DND-41 (cell line): ENCODE measurements around the gene DMKN.
"Not testable (repeated sequence)": the region's sequence is repeated elsewhere in the genome, so short reads cannot be mapped to it uniquely, and the experiment has no call there.

Source experiments
- ATAC-seq: fragments of 200-7000 bp; cut with Tn5 transposase; 3 replicates; pipeline ENCODE4 v1.9.1; 2021; ENCODE audit warnings: low read depth; ENCODE audit not compliant: insufficient read depth
- DNase-seq: peaks from one replicate; pipeline ENCODE4 v3.0.0-alpha.2; 2020
- H2AFZ ChIP-seq: 2 replicates; pipeline ENCODE4 v1.6.0; 2012; ENCODE audit warnings: low read depth, low read length
- H3K27ac ChIP-seq: 2 replicates; pipeline ENCODE4 v1.5.1; 2012; ENCODE audit warnings: low read length, inconsistent platforms
- H3K27me3 ChIP-seq: fragments of 200-600 bp; sonication (generic); 2 replicates; pipeline ENCODE4 v1.6.0; 2012; ENCODE audit warnings: low read length, mild to moderate bottlenecking, inconsistent platforms; ENCODE audit not compliant: insufficient read depth, poor library complexity
- H3K36me3 ChIP-seq: 2 replicates; pipeline ENCODE4 v1.5.1; 2012; ENCODE audit warnings: low read length, inconsistent platforms; ENCODE audit not compliant: insufficient read depth
- H3K4me1 ChIP-seq: 2 replicates; pipeline ENCODE4 v1.5.1; 2012; ENCODE audit warnings: mild to moderate bottlenecking, low read length; ENCODE audit not compliant: insufficient read depth
- H3K4me2 ChIP-seq: 2 replicates; pipeline ENCODE4 v1.6.0; 2012; ENCODE audit warnings: mild to moderate bottlenecking, moderate library complexity, low read length, inconsistent platforms; ENCODE audit not compliant: insufficient read depth
- H3K4me3 ChIP-seq, 2 experiments: fragments of 200-600 bp in 1 of 2; shearing (Covaris generic) in 1 of 2; 2 replicates each; pipeline ENCODE4 v1.5.1; 2012 to 2016; ENCODE audit warnings: inconsistent platforms in 2 of 2, low read length in 2 of 2, mild to moderate bottlenecking in 2 of 2, low read depth in 1 of 2, moderate library complexity in 1 of 2
- H3K79me2 ChIP-seq: 2 replicates; pipeline ENCODE4 v1.6.0; 2012; ENCODE audit warnings: low read length, inconsistent platforms; ENCODE audit not compliant: insufficient read depth
- H3K9ac ChIP-seq: 2 replicates; pipeline ENCODE4 v1.6.0; 2012; ENCODE audit warnings: low read depth, mild to moderate bottlenecking, inconsistent platforms, low read length, moderate library complexity
- H3K9me3 ChIP-seq: 2 replicates; pipeline ENCODE4 v1.5.1; 2012; ENCODE audit warnings: low read length, moderate library complexity, mild to moderate bottlenecking, inconsistent platforms; ENCODE audit not compliant: insufficient read depth, severe bottlenecking
- H4K20me1 ChIP-seq: 2 replicates; pipeline ENCODE4 v1.6.0; 2012; ENCODE audit warnings: low read length; ENCODE audit not compliant: insufficient read depth
- EZH2 ChIP-seq: IDR thresholded peaks from 3 replicates; pipeline ENCODE4 v1.6.1; 2012; ENCODE audit warnings: borderline replicate concordance, low read depth, mild to moderate bottlenecking, moderate library complexity, low read length, inconsistent platforms; ENCODE audit not compliant: severe bottlenecking
- TF ChIP-seq, protein P1 (sequence below): IDR thresholded peaks from 2 replicates; pipeline ENCODE4 v1.5.1; 2012; ENCODE audit warnings: borderline replicate concordance, low read length, moderate library complexity, mild to moderate bottlenecking; ENCODE audit not compliant: poor library complexity, severe bottlenecking; ENCODE audit errors: extremely low read depth

The DMKN gene

GRCh38 chr19:35484252-35485036, 29.0 kb downstream of the DMKN start:
- H3K36me3 ChIP-seq: no peaks in the 10 kb centered on the region
- H2AFZ ChIP-seq: no peak overlapping the region; the same call in 1 of the 2 replicates
- TF ChIP-seq EZH2: no peak
- TF ChIP-seq, protein P1, sequence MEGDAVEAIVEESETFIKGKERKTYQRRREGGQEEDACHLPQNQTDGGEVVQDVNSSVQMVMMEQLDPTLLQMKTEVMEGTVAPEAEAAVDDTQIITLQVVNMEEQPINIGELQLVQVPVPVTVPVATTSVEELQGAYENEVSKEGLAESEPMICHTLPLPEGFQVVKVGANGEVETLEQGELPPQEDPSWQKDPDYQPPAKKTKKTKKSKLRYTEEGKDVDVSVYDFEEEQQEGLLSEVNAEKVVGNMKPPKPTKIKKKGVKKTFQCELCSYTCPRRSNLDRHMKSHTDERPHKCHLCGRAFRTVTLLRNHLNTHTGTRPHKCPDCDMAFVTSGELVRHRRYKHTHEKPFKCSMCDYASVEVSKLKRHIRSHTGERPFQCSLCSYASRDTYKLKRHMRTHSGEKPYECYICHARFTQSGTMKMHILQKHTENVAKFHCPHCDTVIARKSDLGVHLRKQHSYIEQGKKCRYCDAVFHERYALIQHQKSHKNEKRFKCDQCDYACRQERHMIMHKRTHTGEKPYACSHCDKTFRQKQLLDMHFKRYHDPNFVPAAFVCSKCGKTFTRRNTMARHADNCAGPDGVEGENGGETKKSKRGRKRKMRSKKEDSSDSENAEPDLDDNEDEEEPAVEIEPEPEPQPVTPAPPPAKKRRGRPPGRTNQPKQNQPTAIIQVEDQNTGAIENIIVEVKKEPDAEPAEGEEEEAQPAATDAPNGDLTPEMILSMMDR: no peak
- no peak overlapping the region for H3K27ac ChIP-seq
- peaks cover 8% of the 10 kb centered on the region for H3K27me3 ChIP-seq
- H4K20me1 ChIP-seq: no peaks in the 10 kb centered on the region
- no peak for ATAC-seq
- H3K4me2 ChIP-seq: no peak overlapping the region
- no peaks in the 10 kb centered on the region for H3K79me2 ChIP-seq
- no peak for DNase-seq
- peaks cover 5% of the 10 kb centered on the region; the same call in 1 of the 2 replicates for H3K4me1 ChIP-seq
- H3K9ac ChIP-seq: no peak overlapping the region
- H3K4me3 ChIP-seq: no peak overlapping the region
- no peaks in the 10 kb centered on the region for H3K9me3 ChIP-seq

- no peaks in the 10 kb centered on the region for H4K20me1 ChIP-seq
- H3K9ac ChIP-seq: no peak overlapping the region
- H3K27me3 ChIP-seq: peaks cover 6% of the 10 kb centered on the region
- no peak overlapping the region for H2AFZ ChIP-seq
- H3K79me2 ChIP-seq: no peaks in the 10 kb centered on the region
- H3K27ac ChIP-seq: no peak overlapping the region
- no peak for DNase-seq
- H3K4me1 ChIP-seq: peaks cover 5% of the 10 kb centered on the region; the same call in 1 of the 2 replicates
- H3K9me3 ChIP-seq: no peaks in the 10 kb centered on the region
- H3K36me3 ChIP-seq: no peaks in the 10 kb centered on the region
- H3K4me2 ChIP-seq: no peak overlapping the region
- ATAC-seq: no peak
- no peak overlapping the region for H3K4me3 ChIP-seq
- TF ChIP-seq EZH2: no peak
Measured at GRCh38 chr19:35483089-35483488, 30.4 kb downstream of the DMKN start.

- no peaks in the 10 kb centered on the region for H4K20me1 ChIP-seq
- no peak for DNase-seq
- TF ChIP-seq EZH2: no peak
- TF ChIP-seq, protein P1: no peak
- H3K9ac ChIP-seq: no peak overlapping the region
- H3K36me3 ChIP-seq: no peaks in the 10 kb centered on the region
- H3K27ac ChIP-seq: no peak overlapping the region
- H3K4me3 ChIP-seq: no peak overlapping the region
- H2AFZ ChIP-seq: no peak overlapping the region
- no peak overlapping the region for H3K4me2 ChIP-seq
- no peaks in the 10 kb centered on the region for H3K9me3 ChIP-seq
- no peaks in the 10 kb centered on the region for H3K79me2 ChIP-seq
- ATAC-seq: no peak
- no peaks in the 10 kb centered on the region for H3K4me1 ChIP-seq
- H3K27me3 ChIP-seq: no peaks in the 10 kb centered on the region
Measured at GRCh38 chr19:35478794-35479677, 34.4 kb downstream of the DMKN start.

- ATAC-seq (no peak), DNase-seq (no peak)
- H3K27ac ChIP-seq: no peak overlapping the region
- no peak overlapping the region for H2AFZ ChIP-seq
- no peaks in the 10 kb centered on the region for H3K27me3 ChIP-seq
- no peaks in the 10 kb centered on the region for H3K36me3 ChIP-seq
- no peaks in the 10 kb centered on the region for H3K4me1 ChIP-seq
- H3K9ac ChIP-seq: no peak overlapping the region
- H3K4me3 ChIP-seq: no peak overlapping the region
- no peaks in the 10 kb centered on the region for H3K79me2 ChIP-seq
- no peaks in the 10 kb centered on the region for H4K20me1 ChIP-seq
- H3K9me3 ChIP-seq: no peaks in the 10 kb centered on the region
- TF ChIP-seq, protein P1: peak; percentile 32
- no peak for TF ChIP-seq EZH2
- no peak overlapping the region for H3K4me2 ChIP-seq
Measured at GRCh38 chr19:35476149-35476548, 37.3 kb downstream of the DMKN start.

DNA sequence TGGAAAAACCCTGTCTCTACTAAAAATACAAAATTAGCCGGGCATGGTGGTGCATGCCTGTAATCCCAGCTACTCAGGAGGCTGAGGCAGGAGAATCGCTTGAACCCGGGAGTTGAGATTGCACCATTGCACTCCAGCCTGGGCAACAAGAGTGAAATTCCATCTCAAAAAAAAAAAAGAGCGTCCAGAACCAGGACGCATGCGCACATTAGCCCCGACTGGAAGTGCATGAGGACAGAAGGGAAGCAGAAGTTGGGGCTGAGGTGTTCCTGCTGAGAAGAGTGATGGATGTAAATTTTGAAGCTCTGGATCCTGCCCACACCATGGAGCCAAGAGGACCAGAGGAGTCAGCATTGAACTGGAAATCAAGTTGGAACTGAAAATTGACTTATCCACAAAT, 38.9 kb downstream of the DMKN start:
- H3K4me2 ChIP-seq, H3K4me3 ChIP-seq, DNase-seq, H3K9me3 ChIP-seq, ATAC-seq, H3K27ac ChIP-seq, H3K79me2 ChIP-seq, H3K27me3 ChIP-seq, H3K4me1 ChIP-seq, H4K20me1 ChIP-seq, H3K9ac ChIP-seq, H2AFZ ChIP-seq, H3K36me3 ChIP-seq: not testable (repeated sequence)
